B cell (primary cell): Measurements from ENCODE around the gene MTF2. TPM values are rescaled to one million over a fixed set of nuclear protein-coding genes. Genes with fewer than 3 reads are reported as not detected.

Experiments used
- ATAC-seq: fragments of 200-7000 bp; cut with Tn5 transposase; one replicate; pipeline ENCODE4 v1.10.0; 2021; ENCODE audit warnings: low read depth, mild to moderate bottlenecking, moderate number of reproducible peaks, moderate library complexity
- CTCF ChIA-PET: fragments of 350-600 bp; sonication (Branson Sonifier 250); formaldehyde crosslinking; loops from one replicate; lab custom pipeline; 2021; ENCODE audit warnings: antibody characterized with exemption, inconsistent platforms; lab: Charles Lee
- POLR2A ChIA-PET: fragments of 350-600 bp; sonication (Branson Sonifier 250); formaldehyde crosslinking; loops from one replicate; lab custom pipeline; 2021; ENCODE audit warnings: antibody characterized with exemption; lab: Charles Lee
- DNase-seq: peaks from one replicate; pipeline ENCODE4 v3.0.0; 2013
- H2AFZ ChIP-seq: 2 replicates; pipeline ENCODE4 v1.6.1; 2012; ENCODE audit warnings: mild to moderate bottlenecking, low read depth, low read length; ENCODE audit not compliant: insufficient read depth, poor library complexity, severe bottlenecking
- H3K27ac ChIP-seq, 2 donors: 1 replicate in 1 of 2; 2 replicates in 1 of 2; pipeline ENCODE4 v1.5.1; 2012 to 2013; ENCODE audit warnings: low read length in 2 of 2, mild to moderate bottlenecking in 2 of 2, moderate library complexity in 1 of 2
- H3K27me3 ChIP-seq, 4 experiments: fragments of 200-600 bp in 1 of 4; sonication (generic) in 1 of 4; replicated peaks in 1 of 4; 1 replicate in 2 of 4; 2 replicates in 2 of 4; pipeline versions ENCODE4 v1.6.1 to v1.7.0; 2013 to 2016; ENCODE audit warnings: low read length in 3 of 4, mild to moderate bottlenecking in 2 of 4, mixed read lengths in 1 of 4, moderate library complexity in 1 of 4; ENCODE audit not compliant: insufficient read depth in 4 of 4, control insufficient read depth in 3 of 4; ENCODE audit errors: control extremely low read depth in 1 of 4
- H3K36me3 ChIP-seq, 2 experiments: replicated peaks in 1 of 2; 1 replicate in 1 of 2; 2 replicates in 1 of 2; pipeline versions ENCODE4 v1.6.1 to v1.7.1; 2013; ENCODE audit warnings: low read length in 1 of 2; ENCODE audit not compliant: insufficient read depth in 2 of 2, control insufficient read depth in 1 of 2; ENCODE audit errors: control extremely low read depth in 1 of 2, extremely low read depth in 1 of 2
- H3K4me1 ChIP-seq, 2 donors: fragments of 200-600 bp in 1 of 2; sonication (generic) in 1 of 2; 1 replicate in 1 of 2; 2 replicates in 1 of 2; pipeline versions ENCODE4 v1.5.1 to v1.6.1; 2013 to 2017; ENCODE audit warnings: low read length in 2 of 2; ENCODE audit not compliant: control insufficient read depth in 2 of 2, insufficient read depth in 2 of 2
- H3K4me2 ChIP-seq: replicated peaks from 2 replicates; pipeline ENCODE3; 2012; ENCODE audit warnings: mild to moderate bottlenecking, low read depth, low read length; ENCODE audit not compliant: poor library complexity, severe bottlenecking
- H3K4me3 ChIP-seq, 5 experiments: fragments of 200-600 bp in 1 of 5; sonication (generic) in 1 of 5; 1 replicate in 3 of 5; 2 replicates in 2 of 5; pipeline versions ENCODE4 v1.5.1 to v1.7.0; 2011 to 2016; ENCODE audit warnings: low read length in 4 of 5, mild to moderate bottlenecking in 4 of 5, low read depth in 2 of 5, control low read depth in 1 of 5, moderate library complexity in 1 of 5; ENCODE audit not compliant: insufficient read depth in 1 of 5; ENCODE audit errors: control extremely low read depth in 1 of 5, extremely low read depth in 1 of 5
- H3K79me2 ChIP-seq: fragments of 200-600 bp; sonication (generic); one replicate; pipeline ENCODE4 v1.6.0; 2016; ENCODE audit warnings: low read length; ENCODE audit not compliant: control insufficient read depth, insufficient read depth
- H3K9ac ChIP-seq: fragments of 200-600 bp; sonication (generic); 2 replicates; pipeline ENCODE4 v1.6.1; 2017; ENCODE audit warnings: mild to moderate bottlenecking, low read length, moderate library complexity
- H3K9me3 ChIP-seq, 3 donors: one replicate each; pipeline versions ENCODE4 v1.6.1 to v1.7.1; 2013; ENCODE audit warnings: low read length in 2 of 3; ENCODE audit not compliant: control insufficient read depth in 2 of 3, insufficient read depth in 1 of 3; ENCODE audit errors: control extremely low read depth in 1 of 3
- H4K20me1 ChIP-seq: 2 replicates; pipeline ENCODE4 v1.6.0; 2012; ENCODE audit warnings: mild to moderate bottlenecking, low read length; ENCODE audit not compliant: insufficient read depth, control insufficient read depth, poor library complexity, severe bottlenecking
- H3K27ac Mint-ChIP-seq: one replicate; pipeline ENCODE4 v1.8.0; 2021; ENCODE audit warnings: mixed read lengths
- H3K27me3 Mint-ChIP-seq: one replicate; pipeline ENCODE4 v1.8.0; 2021; ENCODE audit warnings: mixed read lengths
- H3K4me1 Mint-ChIP-seq: one replicate; pipeline ENCODE4 v1.8.0; 2021; ENCODE audit warnings: mixed read lengths
- H3K4me3 Mint-ChIP-seq: one replicate; pipeline ENCODE4 v1.8.0; 2021; ENCODE audit warnings: mixed read lengths
- H3K9me3 Mint-ChIP-seq: one replicate; pipeline ENCODE4 v1.8.0; 2022; ENCODE audit warnings: mixed read lengths; ENCODE audit not compliant: insufficient read depth
- CTCF ChIP-seq: fragments of 200-600 bp; IDR thresholded peaks from one replicate; pipeline ENCODE4 v1.8.0; 2022; ENCODE audit warnings: antibody characterized with exemption, mild to moderate bottlenecking
- EZH2 ChIP-seq: IDR thresholded peaks from 2 replicates; pipeline ENCODE4 v1.6.1; 2012; ENCODE audit warnings: borderline replicate concordance, low read depth, mild to moderate bottlenecking, moderate library complexity, low read length; ENCODE audit not compliant: insufficient read depth, poor library complexity, severe bottlenecking
- WGBS: methylation state at CpG from one replicate; pipeline ENCODE4 v1.1.5; 2013; ENCODE audit warnings: missing lambda C conversion rate; ENCODE audit not compliant: insufficient coverage; 5-methylcytosine and 5-hydroxymethylcytosine counted together
- intact Hi-C: fragments of 100-400 bp; cut with micrococcal nuclease; formaldehyde crosslinking; loops from one replicate; pipeline ENCODE4 v1.10.0; 2022
- polyA plus RNA-seq: library from polyadenylated mRNA; depleted of rRNA; stranded (reverse); fragments of >200 nt; gene quantifications from 2 replicates; pipeline ENCODE4 v1.2.3, GENCODE V29; 2012
- total RNA-seq, 2 donors: library from RNA; stranded (reverse); fragments of 120-200 nt in 1 of 2; gene quantifications; 1 replicate in 1 of 2; 2 replicates in 1 of 2; pipeline versions ENCODE4 v1.2.3 to v1.2.4, GENCODE V29; 2013 to 2022

The MTF2 gene
- total and polyA plus RNA-seq, 2 donors (not counting 1 experiment from before 2014, with no cell fraction given), result 19.5 to 68.6 TPM

GRCh38 chr1:93051961-93052360 is 27.1 kb upstream of the MTF2 start:
- Mint-ChIP-seq H3K4me3 (no peak overlapping the region), H3K9me3 (no peaks in the 10 kb centered on the region), H3K27me3 (no peaks in the 10 kb centered on the region), H3K27ac (no peak overlapping the region), H3K4me1 (no peaks in the 10 kb centered on the region)
- intact Hi-C loops, result no loop called here
- Histone ChIP-seq H2AFZ (no peak overlapping the region), H3K4me1 (no peaks in the 10 kb centered on the region), H3K4me2 (no peak overlapping the region), H3K9ac (no peak overlapping the region), H3K27ac (no peak overlapping the region), H3K79me2 (no peaks in the 10 kb centered on the region), H3K4me3 (no peak overlapping the region), H4K20me1 (no peaks in the 10 kb centered on the region), H3K27me3 (no peaks in the 10 kb centered on the region), H3K9me3 (no peaks in the 10 kb centered on the region), H3K36me3 (no peaks in the 10 kb centered on the region)
- POLR2A ChIA-PET, result no interaction called here
- ATAC-seq (no peak), DNase-seq (no peak)
- no peak for TF ChIP-seq EZH2
- no peak for TF ChIP-seq CTCF
- WGBS, result no CpG with 5 or more reads among the region's 1 CpG
- CTCF ChIA-PET, result interaction anchor here (1.7 to 3.6 kb wide), 2 partner anchors 10 to 33 kb away, joined by 5 to 21 read pairs; no protein-coding TSS in a partner anchor

GRCh38 chr1:93056214-93056613 is 22.9 kb upstream of the MTF2 start:
- Histone ChIP-seq H3K36me3 (no peaks in the 10 kb centered on the region), H3K79me2 (no peaks in the 10 kb centered on the region), H3K27me3 (peaks cover 0 to 5% (median 0%) of the 10 kb centered on the region in 4 experiments), H3K9ac (no peak overlapping the region), H3K9me3 (no peaks in the 10 kb centered on the region), H3K4me1 (no peaks in the 10 kb centered on the region), H3K27ac (no peak overlapping the region), H3K4me3 (no peak overlapping the region), H2AFZ (no peak overlapping the region), H3K4me2 (no peak overlapping the region), H4K20me1 (no peaks in the 10 kb centered on the region)
- Mint-ChIP-seq H3K4me3 (no peak overlapping the region), H3K9me3 (no peaks in the 10 kb centered on the region), H3K27me3 (peaks cover 15% of the 10 kb centered on the region), H3K27ac (no peak overlapping the region), H3K4me1 (no peaks in the 10 kb centered on the region)
- TF ChIP-seq CTCF, result no peak
- no peak for TF ChIP-seq EZH2
- no peak for DNase-seq
- ChIA-PET CTCF (interaction anchor here (1.3 to 2.1 kb wide), 3 partner anchors 32 to 197 kb away, joined by 4 to 8 read pairs (median 5); no protein-coding TSS in a partner anchor), POLR2A (no interaction called here)
- 60% methylated on average over 4 of the region's 4 CpGs for WGBS
- ATAC-seq, result no peak
- intact Hi-C loops, result no loop called here
